GM18870 (cell line): ENCODE results near the gene APLP2.
"Not testable (repeated sequence)": the region's sequence is repeated elsewhere in the genome, so short reads cannot be mapped to it uniquely, and the experiment has no call there.

Experiments
- ATAC-seq: cut with Tn5 transposase; IDR thresholded peaks from one replicate; pipeline ENCODE4 v1.9.1; 2021; ENCODE audit warnings: moderate library complexity; ENCODE audit not compliant: unreplicated experiment

Gene APLP2

DNA sequence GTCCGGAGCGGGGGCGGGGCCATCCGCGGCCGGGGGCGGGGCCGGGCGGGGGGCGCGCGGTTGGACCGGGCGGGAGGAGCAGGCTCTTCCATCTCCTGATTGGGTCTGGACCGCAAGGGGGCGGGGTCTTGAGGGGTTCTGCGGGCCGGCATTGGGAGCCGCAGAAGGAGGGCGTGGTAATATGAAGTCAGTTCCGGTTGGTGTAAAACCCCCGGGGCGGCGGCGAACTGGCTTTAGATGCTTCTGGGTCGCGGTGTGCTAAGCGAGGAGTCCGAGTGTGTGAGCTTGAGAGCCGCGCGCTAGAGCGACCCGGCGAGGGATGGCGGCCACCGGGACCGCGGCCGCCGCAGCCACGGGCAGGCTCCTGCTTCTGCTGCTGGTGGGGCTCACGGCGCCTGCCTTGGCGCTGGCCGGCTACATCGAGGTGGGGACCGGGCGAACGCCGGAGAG lies at the start of gene APLP2:
Gene APLP2 (plus strand): TSS at position 236 of the 450 bp plus-strand sequence. CDS start 84 bp downstream, at position 320.
- peak; percentile 98 for ATAC-seq

GRCh38 chr11:130020323-130020722 lies 49.4 kb upstream of the APLP2 start:
- ATAC-seq: no peak

- not testable (repeated sequence) for ATAC-seq
Observed at GRCh38 chr11:130021606-130022005, 48.1 kb upstream of the APLP2 start.

- ATAC-seq: peak; percentile 20
Observed at GRCh38 chr11:130022799-130023198, 46.9 kb upstream of the APLP2 start.

GRCh38 chr11:130023204-130023603 lies 46.5 kb upstream of the APLP2 start:
- ATAC-seq: peak; percentile 93

DNA sequence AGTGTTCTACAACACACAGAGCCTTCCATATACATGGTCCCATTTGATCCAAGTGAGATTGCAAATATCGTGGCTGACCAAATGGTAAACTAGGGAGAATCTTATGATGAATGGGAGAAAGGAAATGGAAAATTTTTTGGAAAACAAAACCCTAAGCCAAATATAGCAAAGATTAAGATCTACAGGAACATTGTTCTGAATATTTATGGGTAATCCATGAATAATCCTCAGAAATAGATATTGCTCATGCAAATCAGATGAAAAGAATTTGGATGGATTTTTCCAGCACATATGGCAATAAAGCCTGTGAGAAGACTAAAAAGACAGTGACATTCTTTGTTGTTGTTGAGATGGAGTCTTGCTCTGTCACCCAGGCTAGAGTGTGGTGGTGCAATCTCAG lies 45.3 kb upstream of the APLP2 start:
- no peak for ATAC-seq

GRCh38 chr11:130025371-130025770 lies 44.3 kb upstream of the APLP2 start:
- no peak for ATAC-seq

DNA sequence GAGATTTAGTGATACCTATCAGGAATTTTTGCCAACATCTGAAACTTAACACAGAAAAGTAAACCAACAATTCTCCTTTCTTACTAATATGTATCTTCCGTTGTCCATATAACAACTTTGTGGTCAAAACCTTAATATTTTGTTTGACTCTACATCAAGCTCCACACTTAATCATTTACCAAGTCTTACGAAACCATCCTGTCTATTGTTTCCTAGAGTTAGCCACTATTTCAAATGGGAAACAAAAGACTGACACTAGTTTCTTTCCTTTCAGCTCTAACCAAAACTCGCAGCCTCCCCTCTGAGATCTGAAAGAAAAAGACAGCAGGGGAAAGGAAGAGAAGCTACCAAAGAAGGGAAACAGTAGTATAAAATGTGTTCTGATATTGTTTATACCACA lies 40.6 kb upstream of the APLP2 start:
- ATAC-seq: peak; percentile 57

DNA sequence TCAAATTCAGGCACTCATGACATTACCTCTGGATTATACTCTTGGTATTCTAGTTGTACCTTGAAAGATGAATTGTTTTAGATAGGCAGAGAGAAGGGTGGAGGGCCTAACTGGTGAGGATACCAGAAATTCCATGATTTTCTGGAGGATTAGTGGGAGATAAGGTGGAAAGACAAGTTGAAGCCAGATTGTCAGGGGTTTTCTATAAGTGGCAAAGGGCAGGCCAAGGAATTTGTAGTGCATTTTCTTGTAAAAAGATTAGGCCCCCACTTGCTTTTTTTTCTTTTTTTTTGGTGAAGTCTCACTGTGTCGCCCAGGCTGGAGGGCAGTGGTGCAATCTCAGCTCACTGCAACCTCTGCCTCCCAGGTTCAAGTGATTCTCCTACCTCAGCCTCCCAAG lies 38.6 kb upstream of the APLP2 start:
- no peak for ATAC-seq

DNA sequence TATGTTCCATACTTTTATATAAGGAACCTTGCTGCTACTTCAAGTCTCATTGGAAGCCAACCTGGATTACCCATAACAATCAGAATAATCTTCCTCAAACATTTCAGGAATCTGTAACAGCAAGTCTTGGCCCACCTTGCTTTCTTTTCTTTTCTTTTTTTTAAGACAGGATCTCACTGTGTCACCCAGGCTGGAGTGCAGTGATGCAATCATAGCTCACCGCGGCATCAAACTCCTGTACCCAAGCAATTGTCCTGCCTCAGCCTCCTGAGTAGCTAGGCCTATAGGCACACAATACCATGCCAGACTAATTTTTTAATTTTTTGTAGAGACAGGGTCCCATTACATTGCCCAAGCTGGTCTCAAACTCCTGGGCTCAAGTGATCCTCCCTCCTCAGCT lies 37.7 kb upstream of the APLP2 start:
- no peak for ATAC-seq

DNA sequence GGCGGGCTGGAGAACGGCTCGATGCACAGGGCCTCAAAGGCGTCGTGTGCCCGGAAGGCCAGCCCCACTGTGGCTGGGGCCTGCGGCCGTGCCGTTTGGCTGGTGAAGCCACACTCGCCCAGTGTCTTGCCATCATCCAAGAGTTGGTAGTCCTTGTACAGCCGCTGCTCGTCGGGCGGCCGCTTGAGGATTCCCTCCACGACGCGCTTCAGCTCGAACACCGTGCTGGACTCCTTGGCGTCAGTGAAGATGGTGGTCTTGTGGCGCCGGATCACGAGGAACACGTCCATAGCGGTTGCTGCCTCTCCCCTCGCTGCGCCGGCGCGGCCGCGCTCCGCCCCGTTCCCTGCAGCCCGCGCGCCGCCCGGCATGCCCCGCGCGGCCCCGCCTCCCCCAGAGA lies 36.8 kb upstream of the APLP2 start:
- ATAC-seq: no peak

DNA sequence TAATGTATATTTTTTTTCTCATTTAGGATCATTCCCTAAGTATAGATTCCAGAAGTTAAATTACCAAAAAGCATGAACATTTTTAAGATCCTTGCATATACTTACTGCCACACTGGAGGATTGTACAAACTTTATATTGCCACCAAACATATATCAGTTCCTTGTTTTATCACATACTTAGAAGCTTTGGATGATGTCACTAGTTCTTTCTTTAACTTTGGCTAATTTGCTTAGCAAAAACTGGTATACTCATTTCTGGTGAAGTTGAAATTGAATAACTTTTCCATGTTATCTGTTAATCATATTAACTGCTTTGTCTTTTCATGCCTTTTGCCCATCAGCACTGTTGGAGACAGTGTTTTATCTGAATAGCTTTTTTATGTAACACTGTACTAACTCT lies 35.5 kb upstream of the APLP2 start:
- no peak for ATAC-seq

DNA sequence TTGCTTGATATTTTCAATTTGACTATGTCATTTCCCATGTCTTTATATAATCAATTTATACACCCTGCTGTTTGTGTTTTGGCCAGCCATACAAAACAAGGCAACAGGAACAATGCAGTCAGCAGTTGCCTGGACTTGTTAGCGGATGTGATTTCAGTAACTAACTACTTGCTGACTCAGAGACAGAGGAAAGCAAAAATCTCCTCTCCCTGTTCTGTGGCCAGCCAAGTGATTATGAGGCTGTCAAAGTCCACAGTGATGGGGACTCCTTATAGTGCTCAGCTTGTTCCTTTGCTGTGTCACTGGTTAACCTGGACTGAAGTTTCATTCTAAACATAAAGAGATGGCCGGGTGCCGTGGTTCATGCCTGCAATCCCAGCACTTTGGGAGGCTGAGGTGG lies 32.6 kb upstream of the APLP2 start:
- ATAC-seq: no peak

DNA sequence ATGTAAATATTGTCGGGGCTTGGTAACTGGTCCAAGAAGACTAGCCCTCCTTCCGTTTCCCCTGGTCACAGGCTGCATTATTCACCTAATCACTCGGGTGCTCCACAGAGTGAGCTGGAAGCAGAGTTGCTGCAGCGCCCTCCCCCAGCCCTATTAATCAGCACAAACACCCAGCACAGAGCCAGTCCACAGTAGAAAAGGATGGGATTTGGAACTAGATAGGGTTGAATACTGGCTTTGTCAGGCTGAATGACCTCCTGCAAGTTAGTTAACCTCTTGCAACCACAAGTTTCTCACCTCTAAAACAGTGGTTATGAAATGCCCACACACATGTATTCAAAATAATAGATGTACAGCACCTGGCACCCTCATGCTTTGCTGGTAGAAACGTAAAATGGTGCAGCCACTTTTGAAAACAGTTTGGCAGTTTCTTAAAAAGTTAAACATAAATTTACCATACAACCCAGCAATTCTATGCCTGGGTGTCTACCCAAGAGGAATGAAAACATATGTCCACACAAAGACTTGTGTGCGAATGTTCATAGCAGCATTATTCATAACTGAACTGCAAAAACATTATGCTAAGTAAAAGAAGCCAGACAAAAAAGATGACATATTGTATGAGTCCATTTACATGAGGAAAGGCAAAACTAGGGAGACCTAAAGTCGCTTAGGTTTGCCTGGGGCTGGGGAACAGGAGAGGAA lies 31.7 kb upstream of the APLP2 start:
- ATAC-seq: no peak

DNA sequence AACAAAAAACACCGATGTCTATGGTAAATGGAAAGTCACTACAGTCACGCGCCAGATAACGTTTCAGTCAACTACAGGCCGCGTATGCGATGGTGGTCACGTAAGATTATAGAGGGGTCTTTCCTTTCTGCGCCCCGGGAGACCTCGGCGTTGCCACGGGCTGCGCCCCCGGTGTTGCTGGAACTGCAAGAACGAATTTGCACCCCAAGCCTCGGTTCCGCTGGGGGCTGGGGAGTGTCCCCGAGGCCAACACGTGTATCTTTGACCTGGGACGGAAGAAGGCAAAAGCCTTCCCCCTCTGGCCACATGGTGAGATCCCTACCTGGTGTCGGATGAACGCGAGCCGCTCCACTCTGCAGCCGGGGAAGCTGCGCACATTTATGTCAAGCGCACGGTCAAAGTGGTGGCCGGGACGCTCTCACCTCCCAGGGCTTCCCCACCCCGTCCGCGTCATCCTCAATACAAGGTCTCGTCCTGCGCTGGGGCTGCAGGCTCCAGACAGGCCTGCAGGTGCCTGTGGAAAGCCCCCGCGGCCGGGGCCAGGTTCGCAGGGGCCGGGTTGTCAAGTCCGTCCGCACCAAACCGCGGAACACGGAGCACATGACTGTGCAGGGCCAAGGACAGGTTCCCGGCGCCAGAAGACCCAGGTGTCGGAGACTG lies 29.3 kb upstream of the APLP2 start:
- ATAC-seq: no peak

DNA sequence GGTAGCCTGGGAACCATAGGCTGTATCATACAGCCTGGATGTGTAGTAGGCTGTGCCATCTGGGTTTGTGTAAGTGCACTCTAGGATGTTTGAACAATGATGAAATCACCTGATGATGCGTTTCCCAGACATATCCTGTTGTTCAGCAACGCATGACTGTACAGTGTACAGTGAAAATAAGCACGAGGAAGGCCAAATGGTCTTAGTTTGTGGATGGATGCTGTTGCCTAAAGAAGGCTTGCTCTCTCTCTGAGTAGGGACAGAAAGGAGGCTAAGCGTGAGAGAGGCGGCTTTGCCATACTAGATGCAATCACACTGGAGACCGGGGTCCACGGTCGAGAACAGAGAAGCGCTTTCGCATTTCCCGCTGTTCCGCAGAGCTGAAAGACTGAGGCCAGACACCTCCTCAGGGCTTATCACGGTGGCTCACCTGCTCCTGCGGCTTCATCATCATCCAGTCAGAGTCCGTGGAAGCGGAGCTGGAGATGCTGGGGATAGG lies 27.6 kb upstream of the APLP2 start:
- ATAC-seq: no peak

GRCh38 chr11:130043575-130043974 lies 26.1 kb upstream of the APLP2 start:
- no peak for ATAC-seq

DNA sequence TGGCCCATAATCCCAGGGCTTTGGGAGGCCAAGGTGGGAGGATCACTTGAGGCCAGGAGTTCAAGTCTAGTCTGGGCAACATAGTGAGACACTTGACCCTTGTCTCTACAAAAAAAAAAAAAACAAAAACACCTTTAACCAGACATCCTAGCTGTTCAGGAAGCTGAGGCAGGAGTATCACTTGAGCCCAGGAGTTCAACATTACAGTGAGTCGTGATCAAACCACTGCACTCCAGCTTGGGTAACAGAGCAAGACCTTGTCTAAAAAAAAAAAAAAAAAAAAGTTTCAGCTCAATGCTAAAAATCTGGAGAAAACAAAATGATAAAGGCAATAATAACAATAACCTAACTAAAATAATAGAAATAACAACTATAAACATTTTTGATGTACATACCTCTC lies 22.6 kb upstream of the APLP2 start:
- no peak for ATAC-seq

- no peak for ATAC-seq
Observed at GRCh38 chr11:130049328-130049771, 20.3 kb upstream of the APLP2 start.

- no peak for ATAC-seq
Observed at GRCh38 chr11:130050257-130050656, 19.4 kb upstream of the APLP2 start.

GRCh38 chr11:130051082-130051481 lies 18.6 kb upstream of the APLP2 start:
- no peak for ATAC-seq

GRCh38 chr11:130052567-130052966 lies 17.1 kb upstream of the APLP2 start:
- ATAC-seq: no peak
